ENCODE data around the gene TMEM273. TPM values are rescaled to one million over a fixed set of nuclear protein-coding genes. Genes with fewer than 3 reads are reported as not detected.

Gene TMEM273
- total and polyA plus RNA-seq, 3 experiments from 2014 or later, result 51.7 to 60.2 (median 58.0) TPM

- no peaks in the 10 kb centered on the region for H3K27me3 ChIP-seq (ENCODE audit: insufficient read depth, low read length, poor library complexity, severe bottlenecking)
- H3K4me3 ChIP-seq (ENCODE audit: low read length), result no peak overlapping the region
- H3K27me3 Mint-ChIP-seq, result peaks cover 4 to 20% of the 10 kb centered on the region in 2 donors
- no peak overlapping the region for H3K27ac ChIP-seq (ENCODE audit: low read depth, low read length)
- no peaks in the 10 kb centered on the region for H3K9me3 ChIP-seq (ENCODE audit: low read length)
- DNase-seq, result no peak
- H3K36me3 ChIP-seq (ENCODE audit: insufficient read depth, low read length), result no peaks in the 10 kb centered on the region
- peaks cover 0 to 18% (median 16%) of the 10 kb centered on the region in 3 donors for H3K4me1 Mint-ChIP-seq
- ChIA-PET POLR2A (no interaction called here), CTCF (no interaction called here)
- no peaks in the 10 kb centered on the region for H3K36me3 Mint-ChIP-seq
- H3K4me3 Mint-ChIP-seq, result no peak overlapping the region
- H3K27ac Mint-ChIP-seq, result no peak overlapping the region
- no peaks in the 10 kb centered on the region for H3K9me3 Mint-ChIP-seq
- H3K4me1 ChIP-seq (ENCODE audit: insufficient read depth, low read length), result no peaks in the 10 kb centered on the region
These were observed 25.0 kb upstream of the TMEM273 start for GRCh38 chr10:49213211-49213610.

GRCh38 chr10:49212783-49213182 is 24.6 kb upstream of the TMEM273 start:
- ChIA-PET POLR2A (no interaction called here), CTCF (no interaction called here)
- no peak overlapping the region for H3K27ac Mint-ChIP-seq
- H3K4me1 Mint-ChIP-seq, result peaks cover 0 to 18% (median 16%) of the 10 kb centered on the region in 3 donors
- no peak overlapping the region for H3K4me3 Mint-ChIP-seq
- H3K9me3 Mint-ChIP-seq, result no peaks in the 10 kb centered on the region
- no peak for DNase-seq
- H3K27me3 Mint-ChIP-seq, result peaks cover 6 to 20% of the 10 kb centered on the region in 2 donors
- Histone ChIP-seq H3K27me3 (ENCODE audit: insufficient read depth, low read length, poor library complexity, severe bottlenecking) (no peaks in the 10 kb centered on the region), H3K4me3 (ENCODE audit: low read length) (no peak overlapping the region), H3K4me1 (ENCODE audit: insufficient read depth, low read length) (no peaks in the 10 kb centered on the region), H3K9me3 (ENCODE audit: low read length) (no peaks in the 10 kb centered on the region), H3K36me3 (ENCODE audit: insufficient read depth, low read length) (no peaks in the 10 kb centered on the region), H3K27ac (ENCODE audit: low read depth, low read length) (no peak overlapping the region)
- H3K36me3 Mint-ChIP-seq, result no peaks in the 10 kb centered on the region

GRCh38 chr10:49212076-49212475 is 23.9 kb upstream of the TMEM273 start:
- Mint-ChIP-seq H3K36me3 (no peaks in the 10 kb centered on the region), H3K4me3 (no peak overlapping the region), H3K4me1 (peaks cover 0 to 13% (median 10%) of the 10 kb centered on the region in 3 donors), H3K27ac (no peak overlapping the region), H3K27me3 (peaks cover 6 to 20% of the 10 kb centered on the region in 2 donors), H3K9me3 (no peaks in the 10 kb centered on the region)
- no peaks in the 10 kb centered on the region for H3K36me3 ChIP-seq (ENCODE audit: insufficient read depth, low read length)
- H3K27ac ChIP-seq (ENCODE audit: low read depth, low read length), result no peak overlapping the region
- POLR2A ChIA-PET, result no interaction called here
- H3K4me1 ChIP-seq (ENCODE audit: insufficient read depth, low read length), result no peaks in the 10 kb centered on the region
- no peak overlapping the region for H3K4me3 ChIP-seq (ENCODE audit: low read length)
- CTCF ChIA-PET, result no interaction called here
- no peaks in the 10 kb centered on the region for H3K27me3 ChIP-seq (ENCODE audit: insufficient read depth, low read length, poor library complexity, severe bottlenecking)
- no peaks in the 10 kb centered on the region for H3K9me3 ChIP-seq (ENCODE audit: low read length)
- DNase-seq, result no peak

GRCh38 chr10:49208996-49209395 is 20.8 kb upstream of the TMEM273 start:
- H3K4me3 Mint-ChIP-seq, result no peak overlapping the region
- POLR2A ChIA-PET, result no interaction called here

GRCh38 chr10:49207936-49208487 is 19.8 kb upstream of the TMEM273 start:
- H3K27ac Mint-ChIP-seq, result no peak overlapping the region
- H3K4me1 ChIP-seq (ENCODE audit: insufficient read depth, low read length), result no peaks in the 10 kb centered on the region
- no peak for DNase-seq
- no peaks in the 10 kb centered on the region for H3K36me3 ChIP-seq (ENCODE audit: insufficient read depth, low read length)
- H3K9me3 Mint-ChIP-seq, result no peaks in the 10 kb centered on the region
- CTCF ChIA-PET, result interaction anchor here (0.9 kb wide), 1 partner anchor 28 kb away, joined by 3 read pairs; no protein-coding TSS in a partner anchor
- H3K27me3 Mint-ChIP-seq, result peaks cover 3 to 24% of the 10 kb centered on the region in 2 donors
- no peak overlapping the region for H3K4me3 Mint-ChIP-seq
- peaks cover 0 to 5% (median 5%) of the 10 kb centered on the region in 3 donors for H3K4me1 Mint-ChIP-seq
- H3K4me3 ChIP-seq (ENCODE audit: low read length), result no peak overlapping the region
- H3K9me3 ChIP-seq (ENCODE audit: low read length), result no peaks in the 10 kb centered on the region
- H3K27me3 ChIP-seq (ENCODE audit: insufficient read depth, low read length, poor library complexity, severe bottlenecking), result no peaks in the 10 kb centered on the region
- POLR2A ChIA-PET, result no interaction called here
- no peak overlapping the region for H3K27ac ChIP-seq (ENCODE audit: low read depth, low read length)
- H3K36me3 Mint-ChIP-seq, result no peaks in the 10 kb centered on the region

More at GRCh38 chr10:49208996-49209395, 20.8 kb upstream of the TMEM273 start:
- Histone ChIP-seq H3K4me3 (ENCODE audit: low read length) (no peak overlapping the region), H3K27me3 (ENCODE audit: insufficient read depth, low read length, poor library complexity, severe bottlenecking) (no peaks in the 10 kb centered on the region), H3K36me3 (ENCODE audit: insufficient read depth, low read length) (no peaks in the 10 kb centered on the region), H3K9me3 (ENCODE audit: low read length) (no peaks in the 10 kb centered on the region), H3K27ac (ENCODE audit: low read depth, low read length) (no peak overlapping the region), H3K4me1 (ENCODE audit: insufficient read depth, low read length) (no peaks in the 10 kb centered on the region)
- Mint-ChIP-seq H3K4me1 (peaks cover 0 to 5% (median 5%) of the 10 kb centered on the region in 3 donors), H3K36me3 (no peaks in the 10 kb centered on the region), H3K27me3 (peaks cover 6 to 27% of the 10 kb centered on the region in 2 donors), H3K9me3 (no peaks in the 10 kb centered on the region), H3K27ac (no peak overlapping the region)
- DNase-seq, result no peak
- CTCF ChIA-PET, result no interaction called here

- H3K27ac Mint-ChIP-seq, result no peak overlapping the region
- no peaks in the 10 kb centered on the region for H3K27me3 ChIP-seq (ENCODE audit: insufficient read depth, low read length, poor library complexity, severe bottlenecking)
- DNase-seq, result no peak
These were observed 18.9 kb upstream of the TMEM273 start for GRCh38 chr10:49207113-49207512.

GRCh38 chr10:49205206-49205605 is 17.0 kb upstream of the TMEM273 start:
- no peaks in the 10 kb centered on the region for H3K27me3 ChIP-seq (ENCODE audit: insufficient read depth, low read length, poor library complexity, severe bottlenecking)
- no peak overlapping the region for H3K4me3 Mint-ChIP-seq
- no peak overlapping the region for H3K4me3 ChIP-seq (ENCODE audit: low read length)
- CTCF ChIA-PET, result interaction anchor here (1.4 kb wide), 1 partner anchor 22 kb away, joined by 3 read pairs; no protein-coding TSS in a partner anchor
- H3K27me3 Mint-ChIP-seq, result peaks cover 2 to 14% of the 10 kb centered on the region in 2 donors
- no peak overlapping the region for H3K27ac ChIP-seq (ENCODE audit: low read depth, low read length)
- H3K9me3 ChIP-seq (ENCODE audit: low read length), result no peaks in the 10 kb centered on the region
- H3K9me3 Mint-ChIP-seq, result no peaks in the 10 kb centered on the region
- no peak overlapping the region for H3K27ac Mint-ChIP-seq
- POLR2A ChIA-PET, result no interaction called here
- H3K36me3 ChIP-seq (ENCODE audit: insufficient read depth, low read length), result no peaks in the 10 kb centered on the region
- H3K4me1 Mint-ChIP-seq, result no peaks in the 10 kb centered on the region
- no peaks in the 10 kb centered on the region for H3K36me3 Mint-ChIP-seq
- H3K4me1 ChIP-seq (ENCODE audit: insufficient read depth, low read length), result no peaks in the 10 kb centered on the region
- DNase-seq, result no peak

More at GRCh38 chr10:49207113-49207512, 18.9 kb upstream of the TMEM273 start:
- Histone ChIP-seq H3K36me3 (ENCODE audit: insufficient read depth, low read length) (no peaks in the 10 kb centered on the region), H3K27ac (ENCODE audit: low read depth, low read length) (no peak overlapping the region), H3K9me3 (ENCODE audit: low read length) (no peaks in the 10 kb centered on the region), H3K4me3 (ENCODE audit: low read length) (no peak overlapping the region), H3K4me1 (ENCODE audit: insufficient read depth, low read length) (no peaks in the 10 kb centered on the region)
- Mint-ChIP-seq H3K27me3 (peaks cover 3 to 20% of the 10 kb centered on the region in 2 donors), H3K4me3 (no peak overlapping the region), H3K4me1 (peaks cover 0 to 5% (median 5%) of the 10 kb centered on the region in 3 donors), H3K36me3 (no peaks in the 10 kb centered on the region), H3K9me3 (no peaks in the 10 kb centered on the region)
- ChIA-PET CTCF (interaction anchor here (0.9 kb wide), 1 partner anchor 29 kb away, joined by 3 read pairs; no protein-coding TSS in a partner anchor), POLR2A (no interaction called here)

GRCh38 chr10:49204119-49204518 is 15.9 kb upstream of the TMEM273 start:
- Histone ChIP-seq H3K4me1 (ENCODE audit: insufficient read depth, low read length) (no peaks in the 10 kb centered on the region), H3K9me3 (ENCODE audit: low read length) (no peaks in the 10 kb centered on the region), H3K36me3 (ENCODE audit: insufficient read depth, low read length) (no peaks in the 10 kb centered on the region), H3K27me3 (ENCODE audit: insufficient read depth, low read length, poor library complexity, severe bottlenecking) (no peaks in the 10 kb centered on the region), H3K4me3 (ENCODE audit: low read length) (no peak overlapping the region), H3K27ac (ENCODE audit: low read depth, low read length) (no peak overlapping the region)
- POLR2A ChIA-PET, result no interaction called here
- H3K9me3 Mint-ChIP-seq, result no peaks in the 10 kb centered on the region
- H3K27me3 Mint-ChIP-seq, result peaks cover 3 to 11% of the 10 kb centered on the region in 2 donors
- no peak overlapping the region for H3K4me3 Mint-ChIP-seq
- H3K36me3 Mint-ChIP-seq, result no peaks in the 10 kb centered on the region
- H3K4me1 Mint-ChIP-seq, result no peaks in the 10 kb centered on the region
- no peak for DNase-seq
- CTCF ChIA-PET, result no interaction called here
- no peak overlapping the region for H3K27ac Mint-ChIP-seq

Data from CD8-positive, alpha-beta memory T cell (primary cell).